Natural killer cell (primary cell): ENCODE data around the gene PLAAT1. TPM values are rescaled to one million over a fixed set of nuclear protein-coding genes. Genes with fewer than 3 reads are reported as not detected.

Experiments used
- ATAC-seq, 3 donors: fragments of 150-1000 bp in 2 of 3; fragments of 200-7000 bp in 1 of 3; cut with Tn5 transposase; 1 replicate in 1 of 3; 2 replicates in 2 of 3; pipeline ENCODE4 v1.10.0; 2021; ENCODE audit warnings: mild to moderate bottlenecking in 2 of 3, moderate library complexity in 2 of 3
- DNase-seq, 2 donors: peaks; one replicate each; pipeline versions ENCODE4 v3.0.0 to v3.0.0-alpha.2; 2013 to 2021; ENCODE audit warnings: mixed read lengths in 1 of 2
- H3K27ac ChIP-seq: one replicate; pipeline ENCODE4 v1.5.1; 2013; ENCODE audit warnings: mild to moderate bottlenecking, low read length
- H3K27me3 ChIP-seq: one replicate; pipeline ENCODE4 v1.6.1; 2013; ENCODE audit warnings: low read length; ENCODE audit not compliant: control insufficient read depth, insufficient read depth
- H3K36me3 ChIP-seq: one replicate; pipeline ENCODE4 v1.6.1; 2013; ENCODE audit warnings: low read length; ENCODE audit not compliant: control insufficient read depth, insufficient read depth
- H3K4me1 ChIP-seq: one replicate; pipeline ENCODE4 v1.6.1; 2013; ENCODE audit warnings: low read length; ENCODE audit not compliant: control insufficient read depth, insufficient read depth
- H3K4me3 ChIP-seq: one replicate; pipeline ENCODE4 v1.5.1; 2013; ENCODE audit warnings: low read length
- H3K9me3 ChIP-seq: one replicate; pipeline ENCODE4 v1.6.1; 2013; ENCODE audit warnings: low read length; ENCODE audit not compliant: control insufficient read depth, insufficient read depth
- H3K27ac Mint-ChIP-seq, 2 donors: one replicate each; pipeline ENCODE4 v1.8.0; 2022; ENCODE audit warnings: mild to moderate bottlenecking in 2 of 2, mixed read lengths in 2 of 2, moderate library complexity in 1 of 2
- H3K27me3 Mint-ChIP-seq, 2 donors: one replicate each; pipeline ENCODE4 v1.8.0; 2022; ENCODE audit warnings: low read depth in 2 of 2, mixed read lengths in 2 of 2
- H3K36me3 Mint-ChIP-seq: one replicate; pipeline ENCODE4 v1.8.0; 2022; ENCODE audit warnings: mixed read lengths
- H3K4me1 Mint-ChIP-seq, 2 donors: one replicate each; pipeline ENCODE4 v1.8.0; 2022; ENCODE audit warnings: mixed read lengths in 2 of 2
- H3K4me3 Mint-ChIP-seq: one replicate; pipeline ENCODE4 v1.8.0; 2022; ENCODE audit warnings: mild to moderate bottlenecking, moderate library complexity, mixed read lengths
- H3K9me3 Mint-ChIP-seq, 2 donors: one replicate each; pipeline ENCODE4 v1.8.0; 2022; ENCODE audit warnings: mixed read lengths in 2 of 2
- WGBS: methylation state at CpG from one replicate; pipeline ENCODE4 v1.1.7; 2013; ENCODE audit warnings: missing lambda C conversion rate; ENCODE audit not compliant: insufficient coverage; 5-methylcytosine and 5-hydroxymethylcytosine counted together
- intact Hi-C: fragments of 100-400 bp; cut with micrococcal nuclease; formaldehyde crosslinking; loops from one replicate; pipeline ENCODE4 v1.14.2; 2022
- total RNA-seq, 4 donors: library from RNA; stranded (reverse); fragments of 120-200 nt in 1 of 4; gene quantifications; one replicate each; pipeline versions ENCODE4 v1.2.3 to v1.2.4, GENCODE V29; 2013 to 2022
- TF ChIP-seq, protein P1 (sequence below): fragments of 200-600 bp; IDR thresholded peaks from one replicate; pipeline ENCODE4 v1.8.0; 2022; ENCODE audit warnings: antibody characterized with exemption

Gene PLAAT1
- total RNA-seq, 3 donors from 2014 or later (not counting 1 experiment from before 2014, with no cell fraction given) = not detected

DNA sequence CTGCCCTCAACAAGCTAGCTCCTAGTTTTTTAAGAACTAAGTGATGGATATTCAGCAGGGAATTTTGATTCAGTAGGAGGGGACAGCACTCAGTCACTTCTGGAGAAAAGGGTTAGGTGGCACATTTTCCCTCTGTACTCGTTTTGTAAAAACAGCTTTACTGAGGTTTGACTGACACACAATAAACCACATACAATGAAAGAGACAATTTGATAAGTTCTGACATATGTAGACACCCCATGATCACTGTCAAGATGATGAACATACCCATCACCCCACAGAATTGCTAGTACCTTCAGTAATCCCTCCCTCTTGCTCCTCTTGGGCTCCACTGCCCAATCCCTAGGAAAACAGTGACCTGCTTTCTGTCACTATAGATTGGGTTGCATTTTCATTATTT lies 29.0 kb upstream of the PLAAT1 start:
- TF ChIP-seq, protein P1, sequence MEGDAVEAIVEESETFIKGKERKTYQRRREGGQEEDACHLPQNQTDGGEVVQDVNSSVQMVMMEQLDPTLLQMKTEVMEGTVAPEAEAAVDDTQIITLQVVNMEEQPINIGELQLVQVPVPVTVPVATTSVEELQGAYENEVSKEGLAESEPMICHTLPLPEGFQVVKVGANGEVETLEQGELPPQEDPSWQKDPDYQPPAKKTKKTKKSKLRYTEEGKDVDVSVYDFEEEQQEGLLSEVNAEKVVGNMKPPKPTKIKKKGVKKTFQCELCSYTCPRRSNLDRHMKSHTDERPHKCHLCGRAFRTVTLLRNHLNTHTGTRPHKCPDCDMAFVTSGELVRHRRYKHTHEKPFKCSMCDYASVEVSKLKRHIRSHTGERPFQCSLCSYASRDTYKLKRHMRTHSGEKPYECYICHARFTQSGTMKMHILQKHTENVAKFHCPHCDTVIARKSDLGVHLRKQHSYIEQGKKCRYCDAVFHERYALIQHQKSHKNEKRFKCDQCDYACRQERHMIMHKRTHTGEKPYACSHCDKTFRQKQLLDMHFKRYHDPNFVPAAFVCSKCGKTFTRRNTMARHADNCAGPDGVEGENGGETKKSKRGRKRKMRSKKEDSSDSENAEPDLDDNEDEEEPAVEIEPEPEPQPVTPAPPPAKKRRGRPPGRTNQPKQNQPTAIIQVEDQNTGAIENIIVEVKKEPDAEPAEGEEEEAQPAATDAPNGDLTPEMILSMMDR = no peak
- Mint-ChIP-seq H3K36me3 (no peaks in the 10 kb centered on the region), H3K4me1 (no peaks in the 10 kb centered on the region), H3K4me3 (no peak overlapping the region), H3K27me3 (no peaks in the 10 kb centered on the region), H3K27ac (no peak overlapping the region), H3K9me3 (peaks cover 0 to 4% of the 10 kb centered on the region in 2 donors)
- no peak overlapping the region for H3K4me3 ChIP-seq
- H3K36me3 ChIP-seq = no peaks in the 10 kb centered on the region
- H3K9me3 ChIP-seq = no peaks in the 10 kb centered on the region
- no peak for DNase-seq
- H3K4me1 ChIP-seq = no peaks in the 10 kb centered on the region
- no peaks in the 10 kb centered on the region for H3K27me3 ChIP-seq
- intact Hi-C loops = no loop called here
- WGBS = 67% methylated on average over 1 of the region's 1 CpG
- H3K27ac ChIP-seq = no peak overlapping the region
- ATAC-seq = no peak

DNA sequence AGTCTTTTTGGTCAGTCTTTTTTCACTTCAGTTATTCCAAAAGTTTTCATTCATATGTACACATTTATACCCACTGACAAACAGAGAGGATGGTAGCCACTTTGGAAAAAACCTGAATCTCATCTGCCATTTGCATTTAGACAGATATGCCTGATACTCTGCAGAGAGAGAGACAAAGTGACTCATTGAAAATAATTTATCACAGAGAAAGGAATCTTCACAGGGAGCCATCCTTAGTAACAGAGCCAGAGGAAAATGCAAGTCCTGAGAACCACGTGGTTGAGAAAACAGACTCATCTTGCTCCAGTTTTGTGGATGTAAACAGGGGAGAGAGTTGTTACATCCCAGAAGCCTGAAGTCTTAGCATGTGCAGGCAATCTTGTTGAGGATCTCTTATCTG lies 28.2 kb upstream of the PLAAT1 start:
- Histone ChIP-seq H3K4me1 (no peaks in the 10 kb centered on the region), H3K36me3 (no peaks in the 10 kb centered on the region), H3K4me3 (no peak overlapping the region), H3K27ac (no peak overlapping the region), H3K9me3 (no peaks in the 10 kb centered on the region), H3K27me3 (peaks cover 1% of the 10 kb centered on the region)
- ATAC-seq (no peak), DNase-seq (no peak)
- Mint-ChIP-seq H3K36me3 (no peaks in the 10 kb centered on the region), H3K4me3 (no peak overlapping the region), H3K27me3 (no peaks in the 10 kb centered on the region), H3K4me1 (no peaks in the 10 kb centered on the region), H3K27ac (no peak overlapping the region), H3K9me3 (peaks cover 2% of the 10 kb centered on the region in 2 donors)
- TF ChIP-seq, protein P1 = no peak
- 64% methylated on average over 1 of the region's 1 CpG for WGBS
- intact Hi-C loops = no loop called here

- no peaks in the 10 kb centered on the region for H3K36me3 Mint-ChIP-seq
These were observed 26.6 kb upstream of the PLAAT1 start for GRCh38 chr3:193214445-193214844.

More at GRCh38 chr3:193214445-193214844, 26.6 kb upstream of the PLAAT1 start:
- H3K4me3 ChIP-seq = no peak overlapping the region
- H3K36me3 ChIP-seq = no peaks in the 10 kb centered on the region
- TF ChIP-seq, protein P1 = no peak
- H3K4me1 ChIP-seq = no peaks in the 10 kb centered on the region
- Mint-ChIP-seq H3K4me3 (no peak overlapping the region), H3K27me3 (no peaks in the 10 kb centered on the region), H3K27ac (no peak overlapping the region), H3K9me3 (peaks cover 0 to 5% of the 10 kb centered on the region in 2 donors), H3K4me1 (no peaks in the 10 kb centered on the region)
- ATAC-seq (no peak), DNase-seq (no peak)
- WGBS = 73% methylated on average over 3 of the region's 3 CpGs
- peaks cover 2% of the 10 kb centered on the region for H3K27me3 ChIP-seq
- no peaks in the 10 kb centered on the region for H3K9me3 ChIP-seq
- H3K27ac ChIP-seq = no peak overlapping the region
- intact Hi-C loops = no loop called here
